ENCODE measurements around the gene FLT1.

The FLT1 gene

DNA sequence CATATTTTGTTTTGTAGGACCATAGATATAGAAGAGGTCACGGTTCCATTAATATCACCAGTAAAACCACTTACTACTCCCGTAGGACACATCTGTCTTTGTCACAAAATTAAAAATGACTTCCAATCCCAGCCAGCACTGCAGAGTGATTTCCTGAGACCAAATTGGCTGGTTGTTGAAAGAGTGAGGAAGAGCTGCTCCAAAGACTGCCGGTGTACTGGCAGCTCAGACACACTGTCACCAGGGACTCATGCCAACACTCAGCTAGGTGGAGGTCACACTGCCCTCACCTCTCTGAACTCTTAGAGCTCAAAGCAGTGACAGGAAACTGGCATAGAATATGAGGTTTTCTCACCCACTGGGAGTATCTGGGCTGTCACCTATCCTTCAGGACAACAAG, 52.1 kb downstream of the FLT1 start:
- TF ChIP-seq, protein P1, sequence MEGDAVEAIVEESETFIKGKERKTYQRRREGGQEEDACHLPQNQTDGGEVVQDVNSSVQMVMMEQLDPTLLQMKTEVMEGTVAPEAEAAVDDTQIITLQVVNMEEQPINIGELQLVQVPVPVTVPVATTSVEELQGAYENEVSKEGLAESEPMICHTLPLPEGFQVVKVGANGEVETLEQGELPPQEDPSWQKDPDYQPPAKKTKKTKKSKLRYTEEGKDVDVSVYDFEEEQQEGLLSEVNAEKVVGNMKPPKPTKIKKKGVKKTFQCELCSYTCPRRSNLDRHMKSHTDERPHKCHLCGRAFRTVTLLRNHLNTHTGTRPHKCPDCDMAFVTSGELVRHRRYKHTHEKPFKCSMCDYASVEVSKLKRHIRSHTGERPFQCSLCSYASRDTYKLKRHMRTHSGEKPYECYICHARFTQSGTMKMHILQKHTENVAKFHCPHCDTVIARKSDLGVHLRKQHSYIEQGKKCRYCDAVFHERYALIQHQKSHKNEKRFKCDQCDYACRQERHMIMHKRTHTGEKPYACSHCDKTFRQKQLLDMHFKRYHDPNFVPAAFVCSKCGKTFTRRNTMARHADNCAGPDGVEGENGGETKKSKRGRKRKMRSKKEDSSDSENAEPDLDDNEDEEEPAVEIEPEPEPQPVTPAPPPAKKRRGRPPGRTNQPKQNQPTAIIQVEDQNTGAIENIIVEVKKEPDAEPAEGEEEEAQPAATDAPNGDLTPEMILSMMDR (IDR thresholded peaks at IDR 0.05) = no peak

DNA sequence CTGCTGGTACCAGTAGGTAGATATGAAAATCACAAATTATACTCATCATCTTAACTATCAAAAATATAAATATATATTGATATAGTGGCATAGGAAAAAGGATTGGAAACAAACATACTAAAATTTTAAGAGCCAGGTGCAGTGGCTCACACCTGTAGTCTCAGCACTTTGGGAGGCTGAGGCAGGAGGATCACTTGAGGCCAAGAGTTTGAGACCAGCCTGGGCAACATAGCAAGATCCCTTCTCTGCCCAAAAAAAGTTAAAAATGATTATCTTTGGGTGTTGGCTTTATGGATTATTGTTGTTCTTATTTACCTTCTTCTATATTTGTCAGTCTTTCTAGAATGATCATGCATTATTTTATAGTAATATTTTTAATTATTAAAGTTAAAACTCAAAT, 53.4 kb downstream of the FLT1 start:
- TF ChIP-seq, protein P1 (IDR thresholded peaks at IDR 0.05) = no peak

DNA sequence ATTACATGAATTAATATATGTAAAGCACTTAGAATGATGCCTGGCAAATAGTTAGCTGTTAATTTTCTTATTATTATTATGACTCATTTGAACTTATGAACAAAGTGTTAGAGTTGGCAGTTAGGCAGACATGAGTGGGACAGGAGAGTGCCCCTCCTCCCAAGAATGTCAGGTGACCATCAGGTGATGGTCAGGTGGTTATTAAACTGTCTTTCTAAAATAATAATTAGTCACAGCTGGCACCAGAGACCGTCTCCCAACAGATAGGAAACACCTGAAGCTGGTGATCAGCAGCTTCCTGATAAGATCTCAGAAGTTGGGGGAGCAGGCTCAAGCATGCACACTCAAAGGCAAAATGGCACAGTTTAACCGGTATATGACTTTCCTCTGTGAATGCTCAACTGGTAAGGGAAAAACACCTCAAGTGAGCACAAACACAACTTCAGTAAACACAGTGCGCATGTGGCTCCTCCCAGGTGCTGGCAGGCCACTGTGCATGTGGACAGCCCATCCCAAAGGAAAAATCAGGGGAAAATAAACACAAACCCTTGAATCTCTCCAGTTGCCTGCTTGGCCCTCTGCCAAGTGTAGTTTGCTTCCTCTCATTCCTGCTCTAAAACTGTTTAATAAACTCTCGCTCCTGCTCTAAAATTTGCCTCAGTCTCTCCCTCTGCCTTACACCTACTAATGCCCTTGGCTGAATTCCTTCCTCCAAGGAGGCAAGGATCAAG, 54.0 kb downstream of the FLT1 start:
- TF ChIP-seq, protein P1 (IDR thresholded peaks at IDR 0.05) = no peak

DNA sequence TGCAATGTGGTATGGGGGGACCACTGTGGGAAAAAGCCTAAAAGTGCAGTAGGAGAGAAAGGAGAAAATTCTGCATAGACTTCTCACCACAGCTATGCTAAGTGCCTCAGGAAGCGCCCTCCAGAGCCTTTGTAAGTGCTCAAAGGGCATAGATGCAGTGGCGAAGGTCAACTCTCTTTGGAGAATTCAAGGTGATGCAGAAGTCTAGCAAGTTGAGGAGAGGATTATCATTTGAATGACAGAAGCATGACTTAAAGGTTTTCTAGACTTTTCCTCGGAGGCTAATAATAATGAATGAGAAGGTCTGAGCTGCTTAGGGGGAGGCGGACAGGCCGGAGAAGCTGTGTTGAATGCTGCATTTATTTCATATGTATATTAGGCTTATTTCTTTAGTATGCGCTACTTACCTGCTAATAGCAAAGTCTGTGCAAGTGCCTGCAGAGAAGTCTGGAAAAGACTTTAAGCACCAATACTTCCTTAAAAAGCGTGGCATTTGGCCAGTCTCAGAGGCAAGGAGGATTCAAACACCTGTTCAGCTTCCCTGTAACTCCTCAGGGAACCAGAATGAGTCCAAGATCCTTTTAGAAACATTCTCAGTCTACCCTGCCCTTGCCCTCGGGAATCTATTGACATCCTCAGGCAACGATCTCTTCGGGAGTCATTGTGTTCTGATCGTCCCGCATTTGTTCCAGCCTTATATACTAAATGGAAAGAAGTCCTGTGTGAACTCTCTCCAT, 56.2 kb downstream of the FLT1 start:
- TF ChIP-seq, protein P1 (IDR thresholded peaks at IDR 0.05) = no peak

DNA sequence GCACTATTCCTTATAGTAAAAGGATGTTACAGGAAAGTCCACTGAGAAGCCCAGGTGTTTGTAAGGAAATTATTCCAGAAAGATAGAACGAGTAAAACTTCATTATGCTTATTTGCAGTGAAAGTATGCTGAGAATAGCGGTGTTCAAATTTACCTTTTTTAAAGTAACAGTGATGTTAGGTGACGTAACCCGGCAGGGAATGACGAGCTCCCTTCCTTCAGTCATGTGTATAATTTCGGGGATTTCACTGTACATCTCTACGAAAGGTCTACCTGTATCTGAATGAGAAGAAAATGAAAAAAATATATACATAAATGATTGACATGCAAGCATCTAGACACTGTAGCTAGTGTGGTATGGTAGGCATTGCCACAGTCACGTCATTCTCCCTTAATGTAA, 56.9 kb downstream of the FLT1 start:
- TF ChIP-seq, protein P1 (IDR thresholded peaks at IDR 0.05) = no peak

DNA sequence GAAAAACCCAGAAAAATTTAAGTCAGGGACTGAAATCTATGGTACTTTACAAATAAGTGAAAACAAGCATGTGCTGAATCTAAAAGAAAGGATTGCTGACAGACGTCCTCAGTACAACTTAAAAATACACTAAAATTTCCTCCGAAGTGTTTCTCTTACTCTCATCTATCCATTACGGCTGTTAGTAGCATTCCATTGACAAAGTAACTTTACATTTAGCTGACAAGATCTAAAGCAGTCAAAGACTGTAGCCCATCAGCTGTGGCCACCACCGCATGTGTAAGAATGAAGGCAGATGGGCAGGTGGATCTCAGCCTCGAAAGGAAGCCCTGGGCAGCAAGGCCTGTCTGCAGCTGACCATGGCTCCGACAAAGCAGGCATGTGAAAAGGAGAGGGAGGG, 59.0 kb downstream of the FLT1 start:
- TF ChIP-seq, protein P1 (IDR thresholded peaks at IDR 0.05) = no peak

DNA sequence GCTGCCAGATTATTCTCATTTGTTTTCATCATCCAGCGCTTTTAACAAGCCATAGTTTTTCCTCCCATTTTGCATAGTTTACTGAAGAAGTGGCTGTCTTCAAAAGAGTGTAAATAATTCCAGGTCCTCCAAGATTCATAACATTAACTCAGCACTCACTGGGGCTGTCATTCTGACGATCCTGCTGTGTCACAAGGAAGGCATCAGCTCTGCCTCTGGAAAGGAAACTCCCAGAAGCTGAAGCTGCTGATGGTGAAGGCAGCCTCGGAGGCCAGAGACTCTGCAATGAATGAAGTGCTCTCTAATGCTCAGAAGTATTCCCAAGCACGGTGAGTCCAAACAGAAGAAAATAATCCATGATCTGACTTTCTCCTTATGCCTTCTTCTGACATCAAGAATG, 60.0 kb downstream of the FLT1 start:
- TF ChIP-seq, protein P1 (IDR thresholded peaks at IDR 0.05) = no peak
